ENCODE measurements around the gene CDC42EP4. TPM values are rescaled to one million over a fixed set of nuclear protein-coding genes. Genes with fewer than 3 reads are reported as not detected.

CDC42EP4 gene
- 13.8 and 16.3 TPM in 2 replicates for total RNA-seq

GRCh38 chr17:73311781-73312641, at the start of gene CDC42EP4:
Gene CDC42EP4 (minus strand): TSS chr17:73312001. CDS start chr17:73286500, 25,501 bp downstream.
- peak; percentile 95 for DNase-seq

- DNase-seq, result no peak
Observed at GRCh38 chr17:73360961-73361761, 49.4 kb upstream of the CDC42EP4 start.

GRCh38 chr17:73359987-73360410, 48.2 kb upstream of the CDC42EP4 start:
- no peak for DNase-seq

GRCh38 chr17:73359352-73359751, 47.6 kb upstream of the CDC42EP4 start:
- DNase-seq, result no peak

- no peak for DNase-seq
Observed at GRCh38 chr17:73358668-73359067, 46.9 kb upstream of the CDC42EP4 start.

GRCh38 chr17:73357981-73358380, 46.2 kb upstream of the CDC42EP4 start:
- no peak for DNase-seq

GRCh38 chr17:73357318-73357717, 45.5 kb upstream of the CDC42EP4 start:
- no peak for DNase-seq

GRCh38 chr17:73356561-73357170, 44.9 kb upstream of the CDC42EP4 start:
- DNase-seq, result no peak

GRCh38 chr17:73354423-73355284, 42.9 kb upstream of the CDC42EP4 start:
- DNase-seq, result no peak

- no peak for DNase-seq
Observed at GRCh38 chr17:73352261-73352660, 40.5 kb upstream of the CDC42EP4 start.

- DNase-seq, result no peak
Observed at GRCh38 chr17:73351764-73352163, 40.0 kb upstream of the CDC42EP4 start.

- DNase-seq, result no peak
Observed at GRCh38 chr17:73350864-73351263, 39.1 kb upstream of the CDC42EP4 start.

- DNase-seq, result no peak
Observed at GRCh38 chr17:73349647-73350046, 37.8 kb upstream of the CDC42EP4 start.

- no peak for DNase-seq
Observed at GRCh38 chr17:73349138-73349537, 37.3 kb upstream of the CDC42EP4 start.

GRCh38 chr17:73348829-73349095, 37.0 kb upstream of the CDC42EP4 start:
- DNase-seq, result no peak

GRCh38 chr17:73348018-73348828, 36.4 kb upstream of the CDC42EP4 start:
- DNase-seq, result no peak

- peak; percentile 42 for DNase-seq
Observed at GRCh38 chr17:73347351-73347750, 35.5 kb upstream of the CDC42EP4 start.

- DNase-seq, result no peak
Observed at GRCh38 chr17:73346501-73347162, 34.8 kb upstream of the CDC42EP4 start.

GRCh38 chr17:73343739-73344454, 32.1 kb upstream of the CDC42EP4 start:
- no peak for DNase-seq

GRCh38 chr17:73343168-73343634, 31.4 kb upstream of the CDC42EP4 start:
- no peak for DNase-seq

All from dermis blood vessel endothelial cell (primary cell).